Kidney (tissue), 14 donors: ENCODE measurements around the gene TMEM51. TPM values are rescaled to one million over a fixed set of nuclear protein-coding genes. Genes with fewer than 3 reads are reported as not detected.

Experiments used
- DNase-seq, 5 donors: peaks; one replicate each; pipeline ENCODE4 v3.0.0-alpha.2; 2013 to 2020
- FAIRE-seq: peaks from 2 replicates; lab custom pipeline; 2012; peaks lifted over from hg19 to GRCh38; lab: Jason Lieb, UNC
- H3K27ac ChIP-seq, 2 donors: one replicate each; pipeline ENCODE4 v1.7.0; 2013; ENCODE audit warnings: low read depth in 2 of 2, low read length in 2 of 2, inconsistent platforms in 1 of 2
- H3K27me3 ChIP-seq: one replicate; pipeline ENCODE4 v1.7.1; 2013; ENCODE audit warnings: low read length, inconsistent platforms; ENCODE audit not compliant: control insufficient read depth, insufficient read depth
- H3K36me3 ChIP-seq, 3 donors: one replicate each; pipeline versions ENCODE4 v1.7.0 to v1.7.1; 2013; ENCODE audit warnings: low read length in 3 of 3, control low read depth in 1 of 3, inconsistent platforms in 1 of 3; ENCODE audit not compliant: insufficient read depth in 3 of 3, control insufficient read depth in 2 of 3
- H3K4me1 ChIP-seq, 3 donors: one replicate each; pipeline versions ENCODE4 v1.7.0 to v1.7.1; 2013; ENCODE audit warnings: low read length in 3 of 3, inconsistent platforms in 1 of 3, low read depth in 1 of 3; ENCODE audit not compliant: control insufficient read depth in 2 of 3, insufficient read depth in 2 of 3
- H3K4me3 ChIP-seq, 3 donors: one replicate each; pipeline versions ENCODE4 v1.7.0 to v1.8.1; 2013; ENCODE audit warnings: low read length in 3 of 3, control low read depth in 1 of 3, inconsistent platforms in 1 of 3
- H3K9ac ChIP-seq, 3 donors: one replicate each; pipeline versions ENCODE4 v1.7.0 to v1.7.1; 2013; ENCODE audit warnings: low read length in 3 of 3, control low read depth in 1 of 3, inconsistent platforms in 1 of 3
- H3K9me3 ChIP-seq, 3 donors: one replicate each; pipeline versions ENCODE4 v1.7.0 to v1.7.1; 2013; ENCODE audit warnings: low read length in 3 of 3, control low read depth in 1 of 3, inconsistent platforms in 1 of 3; ENCODE audit not compliant: control insufficient read depth in 2 of 3, insufficient read depth in 1 of 3
- CTCF ChIP-seq: IDR thresholded peaks from 3 replicates; pipeline ENCODE4 v1.5.1; 2012; ENCODE audit warnings: mild to moderate bottlenecking, moderate library complexity, borderline replicate concordance; ENCODE audit not compliant: insufficient read depth; ENCODE audit errors: extremely low read depth
- intact Hi-C: fragments of 100-400 bp; cut with DNase I; formaldehyde crosslinking; loops from one replicate; pipeline ENCODE4 v1.11.1; 2022
- polyA plus RNA-seq: library from polyadenylated mRNA; stranded (reverse); fragments of 350-450 nt; fragmentation: Illumina TruSeq; extraction: RNeasy Lipid Tissue Mini Kit (QIAGEN cat#74804); gene quantifications from one replicate; pipeline ENCODE4 v1.2.3, GENCODE V29; 2014; ENCODE audit warnings: low read depth, low replicate concordance; ENCODE audit not compliant: insufficient read depth
- total RNA-seq: library from RNA; stranded (reverse); fragmentation: NEBNext Ultra II Directional; extraction: Animal tissue kit (Norgen Biotek cat#: 25700); gene quantifications from one replicate; pipeline ENCODE4 v1.2.1, GENCODE V29; 2021
- donor health status: control.
- donor health status: control.
- donor health status: control.
- donor health status: control.
- donor health status: control.
- donor health status: DM: yes; HTN: yes; CAD: no.
- donor health status: Normal renal cell carcinoma (clear cell type).

The TMEM51 gene
- total and polyA plus RNA-seq, 2 donors from 2014 or later, result 38.1 to 48.4 TPM

GRCh38 chr1:15257309-15257708 is 103.8 kb downstream of the TMEM51 start:
- no peak for TF ChIP-seq CTCF
- DNase-seq, result no peak
- H3K4me1 ChIP-seq, result peaks cover 0 to 9% (median 0%) of the 10 kb centered on the region in 3 donors

GRCh38 chr1:15258833-15259621 is 105.5 kb downstream of the TMEM51 start:
- Histone ChIP-seq H3K27ac (no peak overlapping the region), H3K27me3 (no peaks in the 10 kb centered on the region), H3K9ac (no peak overlapping the region), H3K36me3 (no peaks in the 10 kb centered on the region), H3K4me1 (peaks cover 0 to 9% (median 0%) of the 10 kb centered on the region in 3 donors), H3K9me3 (no peaks in the 10 kb centered on the region), H3K4me3 (no peak overlapping the region)
- no peak for TF ChIP-seq CTCF
- intact Hi-C loops, result no loop called here
- DNase-seq (no peak), FAIRE-seq (no peak)

More at GRCh38 chr1:15257309-15257708, 103.8 kb downstream of the TMEM51 start:
- Histone ChIP-seq H3K4me3 (no peak overlapping the region), H3K36me3 (no peaks in the 10 kb centered on the region), H3K9me3 (no peaks in the 10 kb centered on the region), H3K9ac (no peak overlapping the region), H3K27ac (no peak overlapping the region), H3K27me3 (no peaks in the 10 kb centered on the region)
- intact Hi-C loops, result no loop called here
- FAIRE-seq, result no peak

- no peak for TF ChIP-seq CTCF
These were observed 106.1 kb downstream of the TMEM51 start for GRCh38 chr1:15259622-15260007.

More at GRCh38 chr1:15259622-15260007, 106.1 kb downstream of the TMEM51 start:
- no peaks in the 10 kb centered on the region for H3K9me3 ChIP-seq
- no peak overlapping the region for H3K27ac ChIP-seq
- no peaks in the 10 kb centered on the region for H3K36me3 ChIP-seq
- no peak for FAIRE-seq
- peaks cover 0 to 9% (median 0%) of the 10 kb centered on the region in 3 donors for H3K4me1 ChIP-seq
- intact Hi-C loops, result no loop called here
- no peak overlapping the region for H3K4me3 ChIP-seq
- no peak overlapping the region for H3K9ac ChIP-seq
- DNase-seq, result no peak
- H3K27me3 ChIP-seq, result no peaks in the 10 kb centered on the region
